Esophagus squamous epithelium (tissue), 4 donors: ENCODE data around the gene LAPTM5.

Experiments used
- CTCF ChIP-seq, 6 experiments: fragments of 450-650 bp in 4 of 6; fragments of 200-600 bp in 2 of 6; sonication (generic) in 2 of 6; IDR thresholded peaks; one replicate each; pipeline ENCODE4 v1.5.1; 2016 to 2019; ENCODE audit warnings: antibody characterized with exemption in 6 of 6, mild to moderate bottlenecking in 4 of 6, moderate library complexity in 4 of 6
- POLR2A ChIP-seq, 4 donors: fragments of 450-650 bp; IDR thresholded peaks; one replicate each; pipeline ENCODE4 v1.6.1; 2017; ENCODE audit warnings: antibody characterized with exemption in 4 of 4, mild to moderate bottlenecking in 4 of 4, moderate library complexity in 3 of 4

GRCh38 chr1:30791868-30792267, 34.3 kb upstream of the LAPTM5 start:
- TF ChIP-seq CTCF (IDR thresholded peaks at IDR 0.05) (no peak), POLR2A (IDR thresholded peaks at IDR 0.05) (no peak)
